Germinal center (tissue), 1 donor: ENCODE measurements around the gene GJC2.

ENCODE experiments used
- DNase-seq: peaks from one replicate; pipeline ENCODE4 v3.0.0; 2012; ENCODE audit warnings: mixed read lengths, low spot score

GJC2 gene

GRCh38 chr1:228114827-228115226 is 34.9 kb upstream of the GJC2 start:
- DNase-seq = no peak

DNA sequence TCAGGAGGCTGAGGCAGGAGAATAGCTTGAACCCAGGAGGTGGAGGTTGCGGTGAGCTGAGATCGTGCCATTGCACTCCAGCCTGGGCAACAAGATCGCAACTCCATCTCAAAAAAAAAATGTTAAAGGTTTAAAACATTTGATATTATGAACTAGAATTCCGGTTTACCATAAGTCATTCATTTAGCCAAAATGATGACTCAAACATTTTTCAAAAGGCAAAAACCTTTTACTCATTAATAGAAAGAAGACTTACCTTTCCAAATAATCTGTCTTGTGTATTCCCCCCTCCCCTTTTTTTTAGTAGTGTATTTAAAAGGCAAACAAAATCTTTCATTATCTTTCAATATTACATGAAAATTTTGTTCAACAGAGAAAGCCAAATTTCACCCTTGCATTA is 32.4 kb upstream of the GJC2 start:
- no peak for DNase-seq

GRCh38 chr1:228118040-228118439 is 31.7 kb upstream of the GJC2 start:
- no peak for DNase-seq

- DNase-seq = no peak
These were observed 29.4 kb upstream of the GJC2 start for GRCh38 chr1:228120351-228120750.

- DNase-seq = no peak
These were observed 28.8 kb upstream of the GJC2 start for GRCh38 chr1:228120857-228121489.

DNA sequence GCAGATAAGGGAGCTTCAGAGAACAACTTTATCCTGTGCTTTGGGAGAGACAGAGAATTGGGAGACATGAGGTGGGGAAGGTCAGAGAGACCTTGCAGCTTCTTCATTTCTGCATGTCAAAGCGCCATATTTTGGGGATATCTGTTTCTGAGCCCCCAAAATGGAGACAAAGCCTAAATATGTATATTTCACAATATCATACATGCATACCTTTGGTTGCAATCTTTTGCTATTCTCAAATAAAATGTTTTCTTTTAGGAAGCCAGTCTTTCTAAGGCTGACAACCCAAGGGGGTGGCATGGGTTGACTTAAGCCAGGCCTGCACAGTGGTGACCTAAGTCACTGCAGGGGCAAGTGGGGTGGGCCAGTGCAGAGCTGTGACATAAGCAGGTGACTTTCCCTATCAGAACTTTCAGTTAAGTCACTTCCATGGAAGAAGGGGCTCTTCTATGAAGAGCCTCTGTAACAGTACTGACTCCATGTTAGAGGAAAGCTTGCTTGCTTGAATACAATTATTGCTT is 26.7 kb upstream of the GJC2 start:
- DNase-seq = no peak

DNA sequence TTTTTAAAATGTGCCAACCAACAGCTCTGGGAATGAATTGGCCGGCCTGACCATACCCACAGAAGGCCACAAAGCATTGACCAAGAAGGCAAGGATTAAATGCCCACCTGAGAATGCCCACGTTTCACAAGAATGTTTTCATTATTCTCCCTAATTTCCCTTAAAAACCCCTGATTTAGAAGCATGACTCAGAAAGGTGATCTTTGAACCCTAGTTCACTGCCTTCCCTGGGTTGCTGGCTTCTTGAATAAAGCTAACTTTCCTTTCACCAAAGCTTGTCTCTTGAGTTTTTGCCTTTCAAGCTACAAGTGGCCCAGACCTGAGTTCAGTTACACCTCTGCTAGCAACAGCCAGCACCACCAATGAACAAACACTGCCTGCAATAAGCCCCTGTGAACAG is 26.2 kb upstream of the GJC2 start:
- DNase-seq = no peak

DNA sequence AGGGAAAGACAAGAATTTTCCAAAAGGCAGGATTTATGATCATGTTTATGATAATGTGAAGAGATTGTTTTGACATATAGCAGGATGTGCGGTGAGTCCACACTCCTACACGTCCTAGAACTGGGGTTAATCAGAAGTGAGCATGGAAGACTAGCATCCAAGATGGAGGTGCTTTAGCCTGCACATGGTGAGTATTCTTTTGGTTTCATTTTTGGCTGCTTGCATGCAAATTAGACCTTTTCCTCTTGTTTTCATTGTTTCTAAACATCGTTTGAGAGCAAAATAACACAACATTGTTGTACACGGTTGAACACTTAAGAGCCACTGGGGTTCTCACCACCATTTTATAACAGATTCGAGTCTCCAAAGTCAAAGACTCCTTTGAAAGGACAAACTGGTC is 24.5 kb upstream of the GJC2 start:
- DNase-seq = no peak

- DNase-seq = no peak
These were observed 18.0 kb upstream of the GJC2 start for GRCh38 chr1:228131766-228132165.

GRCh38 chr1:228134591-228134990 is 15.1 kb upstream of the GJC2 start:
- no peak for DNase-seq

GRCh38 chr1:228136901-228137300 is 12.8 kb upstream of the GJC2 start:
- no peak for DNase-seq

DNA sequence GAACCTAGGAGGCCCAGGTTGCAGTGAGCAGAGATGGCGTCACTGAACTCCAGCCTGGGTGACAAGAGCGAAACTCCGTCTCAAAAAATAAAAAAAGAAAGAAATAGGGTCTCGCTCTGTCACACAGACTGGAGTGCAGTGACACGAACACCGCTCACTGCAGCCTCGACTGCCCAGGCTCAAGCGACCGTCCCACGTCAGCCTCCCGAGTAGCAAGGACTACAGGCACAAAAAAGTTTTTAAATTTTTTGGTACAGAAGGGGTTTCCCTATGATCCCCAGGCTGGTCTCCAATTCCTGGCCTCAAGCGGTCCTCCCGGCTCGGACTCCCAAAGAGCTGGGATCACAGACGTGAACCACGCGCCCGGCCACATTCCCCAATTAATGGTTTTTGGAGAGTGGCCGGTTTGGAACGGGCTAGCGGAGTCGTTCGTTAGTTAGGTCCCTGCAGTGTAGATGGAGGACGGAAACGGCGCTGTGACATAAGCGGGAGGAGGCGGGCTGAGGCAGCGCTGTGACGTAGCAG is 10.3 kb upstream of the GJC2 start:
- no peak for DNase-seq

DNA sequence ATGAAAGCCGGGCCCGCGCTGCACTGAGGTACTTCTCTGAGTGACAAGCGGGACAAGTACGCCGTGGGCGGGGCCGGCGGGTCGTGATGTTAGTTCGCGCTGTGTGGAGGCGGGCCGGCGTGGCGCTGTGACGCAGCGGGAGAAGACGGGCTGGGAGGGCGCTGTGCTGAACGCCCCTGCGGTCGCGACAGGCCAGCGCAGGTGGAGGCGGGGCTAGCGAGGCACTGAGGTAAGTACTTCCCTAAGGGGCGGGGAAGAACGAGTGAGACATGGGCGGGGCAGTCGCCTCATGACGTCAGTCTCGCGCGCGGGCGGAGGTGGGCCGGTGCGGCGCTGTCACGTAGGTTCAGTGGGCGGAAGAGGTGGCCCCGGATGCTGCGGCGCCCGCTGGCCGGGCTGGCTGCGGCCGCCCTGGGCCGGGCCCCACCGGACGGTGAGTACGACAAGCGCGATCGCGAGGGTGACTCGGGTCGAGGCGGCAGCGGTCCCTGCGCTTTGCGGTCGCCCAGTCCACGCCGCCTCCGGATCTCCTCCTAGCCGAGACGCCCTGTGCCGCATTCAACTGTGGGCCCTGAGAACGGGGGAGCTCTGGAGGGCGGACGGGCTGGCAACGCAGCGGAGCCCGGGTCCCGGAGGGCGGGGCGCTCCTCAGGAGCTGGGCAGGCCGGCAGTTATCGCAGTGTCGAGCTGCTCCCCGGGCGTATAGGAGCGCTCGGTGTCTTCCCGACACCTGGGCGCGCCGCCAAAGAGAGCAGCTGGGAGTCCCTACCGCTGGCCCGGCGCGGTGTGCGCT is 9.6 kb upstream of the GJC2 start, which contains the start of gene GUK1:
Gene GUK1 (plus strand): TSS at position 349 of the 793 bp plus-strand sequence. CDS start 24 bp downstream, at position 373.
- DNase-seq = peak; percentile 97

GRCh38 chr1:228140724-228141225 is 9.0 kb upstream of the GJC2 start:
- no peak for DNase-seq

- DNase-seq = peak; percentile 26
These were observed 8.3 kb upstream of the GJC2 start for GRCh38 chr1:228141226-228142044.

DNA sequence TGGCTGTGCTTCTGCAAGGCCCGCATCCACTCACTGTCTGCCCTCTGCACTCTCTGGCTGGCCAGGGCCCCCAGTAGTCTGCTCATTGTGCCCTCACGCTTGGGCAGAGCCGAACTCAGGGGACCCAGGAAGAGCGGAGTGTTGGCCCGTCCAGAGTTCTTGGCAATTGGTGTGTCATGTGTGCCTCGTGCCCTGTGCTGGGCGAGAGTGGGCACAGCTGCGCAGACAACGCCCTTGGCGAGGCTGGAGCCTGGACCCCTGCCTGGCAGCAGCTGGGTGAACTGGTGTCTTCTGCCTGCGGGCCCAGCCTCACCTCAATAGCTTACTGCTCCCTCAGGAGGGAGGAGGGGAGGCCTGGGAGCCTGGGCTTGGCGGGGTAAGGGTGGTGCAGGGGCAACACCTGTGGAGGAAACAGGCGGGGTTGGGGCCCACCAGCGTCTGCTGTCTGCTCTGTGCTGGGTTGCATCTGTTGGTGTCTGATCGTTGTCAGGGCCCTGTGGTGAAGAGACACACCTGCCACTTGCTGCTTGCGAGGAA is 7.5 kb upstream of the GJC2 start:
- DNase-seq = no peak

- DNase-seq = no peak
These were observed 7.0 kb upstream of the GJC2 start for GRCh38 chr1:228142701-228143136.

- DNase-seq = no peak
These were observed 6.1 kb upstream of the GJC2 start for GRCh38 chr1:228143480-228144192.

DNA sequence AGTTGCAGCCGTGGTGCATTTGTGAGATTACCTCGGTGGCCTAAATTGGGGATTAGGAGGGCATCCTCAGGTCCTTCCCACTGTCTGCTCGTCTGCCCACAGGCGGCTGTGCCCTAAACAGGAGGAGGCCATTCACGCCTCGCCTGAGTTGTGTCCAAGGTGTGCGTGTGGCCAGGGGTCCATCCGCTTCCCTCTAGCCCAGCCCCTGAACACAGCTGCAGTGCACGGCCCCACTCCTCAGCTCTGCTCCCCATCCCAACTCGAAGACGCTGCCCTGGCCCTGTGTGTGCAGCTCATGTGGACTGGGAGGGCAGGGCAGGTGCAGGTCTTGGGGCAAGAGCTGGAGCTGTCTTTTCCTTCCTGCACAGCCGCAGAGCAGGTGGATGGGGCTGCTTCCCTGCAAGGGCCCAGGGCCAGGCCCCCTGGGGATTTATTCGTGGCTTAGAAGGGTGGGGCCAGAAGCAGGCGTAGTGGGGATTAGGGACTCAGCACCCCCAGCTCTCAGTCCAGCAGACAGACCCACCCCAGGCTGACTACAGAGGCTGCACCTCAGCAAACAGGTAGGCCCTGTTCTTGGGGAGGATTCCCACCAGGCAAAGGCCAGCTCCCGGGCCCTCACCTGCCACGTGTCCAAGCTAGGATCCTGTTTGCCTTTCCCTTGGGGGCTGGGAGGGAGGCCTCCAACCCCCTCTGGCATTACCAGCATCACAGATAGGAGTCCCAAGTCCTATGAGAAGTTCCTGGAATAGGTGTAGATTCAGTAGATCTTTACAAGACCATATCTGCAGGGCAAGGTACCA is 5.3 kb upstream of the GJC2 start:
- DNase-seq = no peak

GRCh38 chr1:228144993-228145343 is 4.8 kb upstream of the GJC2 start:
- DNase-seq = no peak
